MCF 10A (cell line): ENCODE data around the gene KNCN. TPM values are rescaled to one million over a fixed set of nuclear protein-coding genes. Genes with fewer than 3 reads are reported as not detected.

Experiments used
- Bru-seq: library from RNA; stranded (reverse); fragments of 400-500 nt; gene quantifications from one replicate; lab custom pipeline; 2021; lab: Mats Ljungman, UMichigan
- BruChase-seq, 2 experiments: library from RNA; stranded (reverse); fragments of 400-500 nt; gene quantifications; one replicate each; lab custom pipeline; 2021; lab: Mats Ljungman, UMichigan
- BruUV-seq: library from RNA; stranded (reverse); fragments of 400-500 nt; replicated peaks from 2 replicates; lab custom pipeline; 2021; lab: Mats Ljungman, UMichigan
- CTCF ChIA-PET: fragments of 300-600 bp; sonication (Branson Sonifier 250); formaldehyde crosslinking; extraction: SDS; loops from one replicate; lab custom pipeline; 2021; ENCODE audit warnings: antibody characterized with exemption, inconsistent platforms; lab: Yijun Ruan, JAX
- POLR2A ChIA-PET: fragments of 300-600, 350-650 bp; sonication (Branson Sonifier 250); formaldehyde crosslinking; extraction: SDS; loops from one replicate; lab custom pipeline; 2020; ENCODE audit warnings: antibody characterized with exemption, inconsistent platforms; lab: Yijun Ruan, JAX
- DNase-seq: peaks from one replicate; pipeline ENCODE4 v3.0.0-alpha.2; 2018; ENCODE audit not compliant: unreplicated experiment
- H3K27ac Mint-ChIP-seq: one replicate; pipeline ENCODE4 v1.8.0; 2022; ENCODE audit warnings: mild to moderate bottlenecking, low read depth, mixed read lengths; ENCODE audit not compliant: unreplicated experiment
- H3K27me3 Mint-ChIP-seq: one replicate; pipeline ENCODE4 v1.8.0; 2022; ENCODE audit warnings: mixed read lengths; ENCODE audit not compliant: insufficient read depth, unreplicated experiment
- H3K36me3 Mint-ChIP-seq: one replicate; pipeline ENCODE4 v1.8.0; 2022; ENCODE audit warnings: mild to moderate bottlenecking, moderate library complexity, mixed read lengths; ENCODE audit not compliant: insufficient read depth, unreplicated experiment
- H3K4me1 Mint-ChIP-seq: one replicate; pipeline ENCODE4 v1.8.0; 2022; ENCODE audit warnings: mixed read lengths; ENCODE audit not compliant: insufficient read depth, unreplicated experiment
- H3K4me3 Mint-ChIP-seq: one replicate; pipeline ENCODE4 v1.8.0; 2022; ENCODE audit warnings: mild to moderate bottlenecking, moderate library complexity, mixed read lengths; ENCODE audit not compliant: unreplicated experiment
- H3K9me3 Mint-ChIP-seq: one replicate; pipeline ENCODE4 v1.8.0; 2022; ENCODE audit warnings: mixed read lengths; ENCODE audit not compliant: unreplicated experiment
- intact Hi-C: fragments of 100-400 bp; cut with micrococcal nuclease; formaldehyde crosslinking; loops from 2 replicates; pipeline ENCODE4 v1.14.1; 2022
- long read RNA-seq: library from polyadenylated mRNA; stranded (forward); transcript quantifications from one replicate; pipeline ENCODE4 v2.0.0, GENCODE V29; 2022
- total RNA-seq: library from RNA; stranded (reverse); gene quantifications from 2 replicates; pipeline ENCODE4 v1.2.3, GENCODE V29; 2022
- TF ChIP-seq, protein P1 (sequence below): fragments of 200-600 bp; IDR thresholded peaks from one replicate; pipeline ENCODE4 v1.8.0; 2022; ENCODE audit warnings: antibody characterized with exemption, mild to moderate bottlenecking; ENCODE audit not compliant: unreplicated experiment

Gene KNCN
- total RNA-seq (not detected in 2 replicates), Bru-seq, nascent RNA (not detected), BruChase-seq, experiment 1, labeled RNA remaining after a 6-hour chase (not detected), BruChase-seq, experiment 2, labeled RNA remaining after a 2-hour chase (not detected)
- long read RNA-seq = 0 reads

DNA sequence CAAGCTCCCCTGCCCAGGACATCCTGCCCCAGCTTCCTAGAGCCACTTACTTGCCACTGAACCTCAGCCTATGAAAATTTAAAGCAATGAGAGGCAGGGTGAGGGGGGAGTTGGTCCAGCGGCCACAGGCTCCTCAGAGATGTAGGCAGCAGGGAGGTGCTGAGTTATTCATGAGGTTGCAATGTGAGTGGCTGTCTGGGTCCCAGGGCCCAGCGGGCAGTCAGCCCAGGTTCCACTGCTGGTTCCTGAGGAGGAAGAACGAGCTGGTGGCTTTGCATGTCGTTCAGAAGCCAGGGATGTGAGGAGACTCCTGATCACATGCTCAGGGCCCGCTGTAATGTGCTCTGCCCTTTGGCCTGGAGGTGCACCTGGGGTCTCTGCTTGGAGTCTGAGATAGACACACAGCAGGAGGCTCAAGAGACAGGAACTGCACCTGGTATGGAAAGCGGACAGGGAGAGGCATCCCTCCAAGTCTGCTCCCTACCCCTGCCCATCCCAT lies at the start of gene KNCN:
KNCN (minus strand) TSS at position 51 of the 499 bp plus-strand sequence. CDS start 432 bp downstream, outside the sequence.
- no TSS peak for BruUV-seq
- no peak within 1 kb of the TSS for H3K27ac Mint-ChIP-seq
- no peaks in the 10 kb centered on the region for H3K9me3 Mint-ChIP-seq
- H3K4me1 Mint-ChIP-seq = no peaks in the 10 kb centered on the region
- intact Hi-C loops = no loop called here
- DNase-seq = no peak
- peaks cover 14% of the 10 kb centered on the region for H3K27me3 Mint-ChIP-seq
- POLR2A ChIA-PET = no interaction called here
- H3K4me3 Mint-ChIP-seq = no peak within 1 kb of the TSS
- TF ChIP-seq, protein P1, sequence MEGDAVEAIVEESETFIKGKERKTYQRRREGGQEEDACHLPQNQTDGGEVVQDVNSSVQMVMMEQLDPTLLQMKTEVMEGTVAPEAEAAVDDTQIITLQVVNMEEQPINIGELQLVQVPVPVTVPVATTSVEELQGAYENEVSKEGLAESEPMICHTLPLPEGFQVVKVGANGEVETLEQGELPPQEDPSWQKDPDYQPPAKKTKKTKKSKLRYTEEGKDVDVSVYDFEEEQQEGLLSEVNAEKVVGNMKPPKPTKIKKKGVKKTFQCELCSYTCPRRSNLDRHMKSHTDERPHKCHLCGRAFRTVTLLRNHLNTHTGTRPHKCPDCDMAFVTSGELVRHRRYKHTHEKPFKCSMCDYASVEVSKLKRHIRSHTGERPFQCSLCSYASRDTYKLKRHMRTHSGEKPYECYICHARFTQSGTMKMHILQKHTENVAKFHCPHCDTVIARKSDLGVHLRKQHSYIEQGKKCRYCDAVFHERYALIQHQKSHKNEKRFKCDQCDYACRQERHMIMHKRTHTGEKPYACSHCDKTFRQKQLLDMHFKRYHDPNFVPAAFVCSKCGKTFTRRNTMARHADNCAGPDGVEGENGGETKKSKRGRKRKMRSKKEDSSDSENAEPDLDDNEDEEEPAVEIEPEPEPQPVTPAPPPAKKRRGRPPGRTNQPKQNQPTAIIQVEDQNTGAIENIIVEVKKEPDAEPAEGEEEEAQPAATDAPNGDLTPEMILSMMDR = no peak
- CTCF ChIA-PET = interaction anchor here (1.3 to 6.8 kb wide), 3 partner anchors 14 to 106 kb away, joined by 3 to 62 read pairs (median 7); no protein-coding TSS in a partner anchor
- H3K36me3 Mint-ChIP-seq = no peaks in the 10 kb centered on the region

DNA sequence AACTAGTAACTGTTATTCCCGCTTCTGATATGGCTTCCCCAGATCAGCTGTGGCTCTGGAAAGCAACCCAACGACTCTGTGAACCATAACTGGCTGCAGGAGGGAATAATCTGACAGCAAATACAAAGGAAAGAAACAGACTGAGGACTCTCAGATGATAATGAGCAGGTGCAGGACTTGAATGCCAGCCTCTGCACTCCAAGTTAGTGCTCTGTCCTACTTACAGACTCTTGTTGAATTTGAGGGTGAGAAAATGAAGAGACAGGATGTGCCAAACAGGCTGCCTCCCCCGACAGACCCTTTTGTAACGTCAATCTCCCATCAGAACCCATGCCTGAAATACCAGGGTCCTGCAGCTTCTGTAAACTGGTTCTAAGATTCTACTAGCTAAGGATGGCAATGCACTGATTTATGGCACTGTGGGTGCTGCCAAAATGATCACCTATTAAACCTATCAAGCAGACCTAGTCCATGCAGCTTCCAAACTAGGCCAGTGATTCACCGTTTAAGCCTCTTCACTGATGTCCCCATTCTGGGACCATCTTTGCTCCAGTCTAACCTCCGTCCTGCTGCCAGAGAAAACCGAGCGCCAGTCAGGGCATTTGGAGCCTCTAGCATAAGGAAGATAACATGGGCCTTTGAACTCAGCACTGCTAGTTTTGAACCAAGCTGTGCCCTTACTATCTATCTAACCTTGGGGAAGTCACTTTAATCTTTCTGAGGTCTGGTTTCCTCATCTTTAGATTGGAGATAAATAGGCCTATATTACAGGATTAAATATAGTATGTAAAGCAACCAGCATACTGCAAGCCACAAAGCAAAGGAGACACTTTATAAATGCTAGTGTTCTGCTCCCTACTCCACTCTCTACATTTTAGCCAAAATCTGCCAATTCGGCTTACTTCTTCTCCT lies 47.9 kb upstream of the KNCN start:
- DNase-seq = no peak
- TF ChIP-seq, protein P1 = no peak
- Mint-ChIP-seq H3K4me1 (peaks cover 20% of the 10 kb centered on the region), H3K9me3 (no peaks in the 10 kb centered on the region), H3K27me3 (no peaks in the 10 kb centered on the region), H3K27ac (no peak overlapping the region), H3K36me3 (no peaks in the 10 kb centered on the region), H3K4me3 (no peak overlapping the region)
- intact Hi-C loops = no loop called here
- no TSS peak for BruUV-seq
- CTCF ChIA-PET = no interaction called here
- POLR2A ChIA-PET = interaction anchor here (1.1 kb wide), 1 partner anchor 13 kb away, joined by 4 read pairs; no protein-coding TSS in a partner anchor

DNA sequence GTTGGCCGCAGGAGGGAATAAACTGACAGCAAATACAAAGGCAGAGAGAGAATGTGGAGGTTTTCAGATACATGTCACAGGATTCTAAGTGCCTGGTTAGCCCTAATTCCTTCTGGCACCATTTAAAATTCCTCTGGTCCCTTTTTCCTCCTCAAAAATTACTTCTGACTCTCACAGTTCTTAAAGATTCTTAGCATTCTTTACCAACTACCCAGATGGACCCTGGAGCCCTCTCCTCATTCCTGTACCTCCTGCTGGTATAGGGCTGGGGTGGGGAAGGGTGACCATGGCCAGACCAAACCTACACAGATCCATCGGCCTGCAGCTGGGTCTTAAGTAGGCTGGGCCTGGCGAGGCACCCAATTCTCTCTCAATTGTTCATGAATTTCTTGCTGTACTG lies 45.4 kb upstream of the KNCN start:
- Mint-ChIP-seq H3K27ac (no peak overlapping the region), H3K4me3 (no peak overlapping the region), H3K36me3 (peaks cover 24% of the 10 kb centered on the region), H3K9me3 (no peaks in the 10 kb centered on the region), H3K4me1 (peaks cover 18% of the 10 kb centered on the region), H3K27me3 (no peaks in the 10 kb centered on the region)
- intact Hi-C loops = no loop called here
- DNase-seq = no peak
- POLR2A ChIA-PET = interaction anchor here (1.1 kb wide), 1 partner anchor 20 kb away, joined by 3 read pairs; no protein-coding TSS in a partner anchor
- CTCF ChIA-PET = interaction anchor here (0.7 kb wide), 1 partner anchor 99 kb away, joined by 3 read pairs; no protein-coding TSS in a partner anchor
- BruUV-seq = no TSS peak
- TF ChIP-seq, protein P1 = no peak

DNA sequence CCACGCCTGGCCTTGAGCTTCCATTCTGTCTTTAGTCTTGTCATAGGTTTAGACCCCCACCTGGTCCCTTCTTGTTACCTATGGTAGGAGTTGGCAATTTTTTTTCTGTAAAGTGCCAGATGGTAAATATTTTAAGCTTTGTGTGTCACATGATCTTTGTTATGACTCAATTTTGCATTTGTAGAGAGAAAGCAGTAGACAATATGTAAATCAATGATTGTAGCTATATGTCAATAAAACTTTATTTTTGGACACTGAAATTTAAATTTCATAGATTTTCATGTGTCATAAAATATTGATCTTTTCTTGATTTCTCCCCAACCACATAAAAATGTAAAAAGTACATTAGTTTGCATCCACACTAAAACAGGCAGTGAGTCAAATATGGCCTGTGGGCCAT lies 44.6 kb upstream of the KNCN start:
- peaks cover 14% of the 10 kb centered on the region for H3K4me1 Mint-ChIP-seq
- H3K27me3 Mint-ChIP-seq = no peaks in the 10 kb centered on the region
- H3K9me3 Mint-ChIP-seq = no peaks in the 10 kb centered on the region
- ChIA-PET CTCF (interaction anchor here (0.6 to 0.8 kb wide), 4 partner anchors 8 to 149 kb away, joined by 3 read pairs; partner anchors contain the start of gene MKNK1), POLR2A (interaction anchor here (1.1 kb wide), 1 partner anchor 19 kb away, joined by 3 read pairs; no protein-coding TSS in a partner anchor)
- intact Hi-C loops = no loop called here
- DNase-seq = no peak
- no peak overlapping the region for H3K4me3 Mint-ChIP-seq
- no peak overlapping the region for H3K27ac Mint-ChIP-seq
- BruUV-seq = no TSS peak
- TF ChIP-seq, protein P1 = no peak
- peaks cover 31% of the 10 kb centered on the region for H3K36me3 Mint-ChIP-seq
